KG1 (cell line): ENCODE results near the gene PPARG.
A peak's percentile ranks its signal among the peaks of the same experiment; 100 is the strongest.
"Not testable (repeated sequence)": the region's sequence is repeated elsewhere in the genome, so short reads cannot be mapped to it uniquely, and the experiment has no call there.

Source experiments
- DNase-seq: peaks from one replicate; lab custom pipeline; 2025; lab: John Stamatoyannopoulos, UW

The PPARG gene

DNA sequence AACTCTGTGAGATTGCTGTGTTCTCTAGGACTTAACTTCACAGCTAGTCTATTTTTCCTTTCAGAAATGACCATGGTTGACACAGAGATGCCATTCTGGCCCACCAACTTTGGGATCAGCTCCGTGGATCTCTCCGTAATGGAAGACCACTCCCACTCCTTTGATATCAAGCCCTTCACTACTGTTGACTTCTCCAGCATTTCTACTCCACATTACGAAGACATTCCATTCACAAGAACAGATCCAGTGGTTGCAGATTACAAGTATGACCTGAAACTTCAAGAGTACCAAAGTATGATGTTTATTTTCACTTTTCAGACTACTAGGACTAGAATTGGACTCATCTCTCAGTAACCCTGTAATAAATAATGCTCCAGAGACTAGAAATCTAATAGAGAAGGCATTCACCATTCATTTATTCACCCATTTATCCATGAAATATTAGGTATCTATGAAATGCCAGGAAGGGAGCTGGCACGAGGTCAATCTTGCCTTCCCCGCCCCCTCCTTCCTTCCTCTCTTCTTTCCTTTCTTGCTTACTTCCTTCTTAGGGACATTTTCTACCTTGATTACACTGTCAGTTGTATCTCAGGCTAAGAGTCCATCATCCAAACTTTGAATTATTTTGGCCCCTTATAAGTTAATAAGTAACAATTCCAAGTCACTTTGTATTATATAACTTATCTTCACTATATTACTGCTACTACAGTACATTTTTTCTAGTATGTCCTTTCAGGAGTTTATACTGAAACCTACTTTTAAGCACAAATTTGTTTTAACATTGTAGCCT, 91.0 kb downstream of the PPARG start:
- DNase-seq: no peak

DNA sequence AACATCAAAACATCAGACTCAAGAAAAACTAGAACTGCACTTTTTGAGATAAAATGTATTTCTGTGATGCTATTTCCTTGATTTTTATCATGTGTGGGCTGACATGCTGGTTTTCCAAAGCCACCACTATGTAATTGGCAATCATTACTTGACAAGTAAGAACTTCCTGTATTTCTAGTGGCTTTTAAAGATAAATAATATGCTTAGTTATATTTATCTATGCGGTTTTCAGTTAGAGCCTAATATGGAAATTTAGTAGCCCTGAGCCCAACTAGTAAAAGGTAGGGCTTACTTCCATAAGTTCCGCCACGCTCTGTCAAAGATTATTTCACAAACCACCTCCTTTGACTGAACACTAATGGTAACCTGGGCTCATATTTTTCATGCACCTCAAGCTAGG, 91.6 kb downstream of the PPARG start:
- peak; percentile 11 for DNase-seq

DNA sequence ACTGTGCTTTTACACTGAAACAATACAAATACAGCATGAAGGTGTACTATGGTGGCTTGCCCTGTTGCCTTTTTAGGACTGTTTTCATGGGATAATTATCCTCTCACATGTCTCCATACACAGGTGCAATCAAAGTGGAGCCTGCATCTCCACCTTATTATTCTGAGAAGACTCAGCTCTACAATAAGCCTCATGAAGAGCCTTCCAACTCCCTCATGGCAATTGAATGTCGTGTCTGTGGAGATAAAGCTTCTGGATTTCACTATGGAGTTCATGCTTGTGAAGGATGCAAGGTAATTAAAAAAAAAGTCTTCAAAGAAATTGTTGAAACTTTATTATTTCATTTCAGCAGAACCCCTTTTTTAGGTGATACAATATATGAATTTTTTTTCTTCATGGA, 92.3 kb downstream of the PPARG start:
- no peak for DNase-seq

DNA sequence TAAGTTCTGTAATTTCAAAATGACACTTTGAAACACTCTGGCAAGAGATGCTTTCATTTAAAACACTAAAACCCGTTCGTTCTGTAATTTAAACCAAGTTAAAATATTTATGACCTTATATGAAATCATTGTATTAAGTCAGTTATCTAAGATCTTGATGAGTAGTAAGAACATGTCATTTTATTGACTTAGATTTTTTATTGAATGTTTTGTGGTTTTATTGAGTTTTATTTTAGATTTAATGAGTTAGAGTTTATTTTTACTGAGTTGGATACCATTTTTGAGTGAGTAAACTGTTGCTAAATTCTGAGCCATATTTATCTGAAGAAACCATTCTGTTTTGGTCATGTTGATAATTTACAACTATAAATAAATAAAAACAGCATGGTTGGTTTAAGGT, 94.3 kb downstream of the PPARG start:
- no peak for DNase-seq

DNA sequence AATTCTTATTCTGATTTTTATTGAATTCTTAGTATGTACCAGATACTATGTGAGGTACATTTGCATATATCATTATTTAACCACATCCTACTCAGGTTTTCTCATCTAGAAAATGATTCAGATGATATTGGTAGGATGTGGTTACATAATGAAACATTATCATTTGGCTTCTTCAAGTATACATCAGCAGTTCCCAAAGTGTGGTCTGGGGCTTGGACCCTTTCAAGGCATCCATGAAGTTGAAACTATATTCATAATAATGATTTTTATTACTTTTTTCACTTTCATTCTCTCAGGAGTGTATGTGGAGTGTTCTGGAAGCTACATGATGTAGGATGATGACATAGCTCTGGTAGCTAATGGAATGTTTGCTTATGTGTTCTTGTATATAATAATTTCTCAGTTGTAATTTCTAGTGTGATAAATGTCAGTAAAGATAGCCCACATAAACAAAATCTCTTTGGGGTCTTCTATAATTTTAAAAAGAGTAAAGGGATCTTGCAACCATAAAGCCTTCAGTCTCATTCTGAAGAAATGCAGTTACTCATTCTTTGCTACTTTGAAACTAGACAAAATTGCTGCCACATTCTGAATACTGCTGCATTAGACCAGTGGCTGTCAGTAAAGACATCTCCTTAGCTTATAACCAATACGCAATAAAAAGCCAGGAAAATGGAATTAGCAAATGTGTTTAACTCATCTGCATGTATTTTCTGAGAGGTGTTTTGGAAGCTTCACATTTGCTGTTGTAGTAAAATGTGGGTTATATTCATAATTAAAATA, 95.8 kb downstream of the PPARG start:
- DNase-seq: no peak

DNA sequence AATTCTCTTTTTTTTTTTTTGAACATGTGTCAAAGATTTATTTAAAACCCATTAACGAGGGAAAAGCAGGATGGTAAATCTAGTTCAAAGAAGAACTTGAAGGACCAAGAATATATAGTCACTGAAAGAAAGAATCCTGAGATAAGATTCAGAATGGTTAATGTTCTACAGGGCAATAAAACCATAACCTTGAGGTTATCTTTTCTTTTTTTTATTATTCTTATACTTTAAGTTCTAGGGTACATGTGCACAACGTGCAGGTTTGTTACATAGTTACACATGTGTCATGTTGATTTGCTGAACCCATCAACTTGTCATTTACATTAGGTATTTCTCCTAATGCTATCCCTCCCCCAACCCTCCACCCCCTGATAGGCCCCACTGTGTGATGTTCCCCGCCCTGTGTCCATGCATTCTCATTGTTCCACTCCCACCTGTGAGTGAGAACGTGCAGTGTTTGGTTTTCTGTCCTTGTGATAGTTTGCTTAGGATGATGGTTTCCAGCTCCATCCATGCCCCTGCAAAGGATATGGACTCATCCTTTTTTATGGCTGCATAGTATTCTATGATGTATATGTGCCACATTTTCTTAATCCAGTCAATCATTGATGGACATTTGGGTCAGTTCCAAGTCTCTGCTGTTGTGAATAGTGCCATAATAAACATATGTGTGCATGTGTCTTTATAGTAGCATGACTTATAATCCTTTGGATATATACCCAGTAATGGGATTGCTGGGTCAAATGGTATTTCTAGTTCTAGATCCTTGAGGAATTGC, 97.8 kb downstream of the PPARG start:
- not testable (repeated sequence) for DNase-seq

DNA sequence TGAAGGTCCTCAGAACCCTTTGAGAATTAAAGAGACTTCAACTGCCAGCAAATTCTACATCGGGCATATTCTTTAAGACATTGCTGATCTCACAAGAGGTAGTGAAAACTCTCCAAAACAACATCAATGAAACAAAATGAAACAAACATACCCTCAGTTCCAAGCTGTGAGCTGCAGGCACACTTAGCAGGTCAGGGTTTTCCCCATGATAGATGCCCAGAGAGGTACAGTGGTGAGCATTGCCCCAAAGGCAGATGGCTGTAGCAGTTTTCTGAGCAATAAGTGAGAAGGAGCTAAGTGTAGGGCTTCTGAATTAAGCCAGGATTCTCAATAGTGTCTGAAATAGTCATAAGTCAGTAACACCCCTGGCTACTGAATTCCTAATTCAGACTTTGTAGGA, 99.3 kb downstream of the PPARG start:
- DNase-seq: no peak

DNA sequence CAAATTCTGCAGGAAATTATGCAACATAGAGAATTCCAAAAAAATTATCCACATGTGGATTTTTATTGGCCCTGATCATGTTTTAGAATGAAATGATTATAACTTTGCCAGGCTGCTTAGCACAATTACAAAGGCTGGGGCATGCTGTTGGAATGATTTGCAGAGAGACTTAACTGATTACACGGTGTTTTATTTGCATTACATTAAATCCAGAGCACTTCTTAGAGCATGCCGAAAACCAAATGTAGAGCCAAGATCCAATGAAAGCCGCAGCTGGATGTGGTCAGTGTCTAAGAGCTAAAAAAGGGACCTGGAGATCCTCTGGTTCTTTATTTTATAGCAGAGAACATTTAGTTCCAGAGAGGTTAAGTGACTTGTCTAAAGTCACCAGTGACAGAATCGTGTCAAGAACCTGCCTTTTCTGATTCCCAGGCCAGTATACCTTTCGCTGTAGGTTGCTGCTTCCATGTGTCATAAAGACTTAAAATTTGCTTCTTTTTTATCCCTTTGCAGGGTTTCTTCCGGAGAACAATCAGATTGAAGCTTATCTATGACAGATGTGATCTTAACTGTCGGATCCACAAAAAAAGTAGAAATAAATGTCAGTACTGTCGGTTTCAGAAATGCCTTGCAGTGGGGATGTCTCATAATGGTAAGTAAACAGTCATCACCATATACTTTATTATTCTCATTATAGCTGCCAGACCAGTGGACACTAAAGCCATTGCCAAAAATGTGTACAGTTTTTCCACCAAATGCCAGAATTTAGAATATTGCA, 103.4 kb downstream of the PPARG start:
- no peak for DNase-seq

DNA sequence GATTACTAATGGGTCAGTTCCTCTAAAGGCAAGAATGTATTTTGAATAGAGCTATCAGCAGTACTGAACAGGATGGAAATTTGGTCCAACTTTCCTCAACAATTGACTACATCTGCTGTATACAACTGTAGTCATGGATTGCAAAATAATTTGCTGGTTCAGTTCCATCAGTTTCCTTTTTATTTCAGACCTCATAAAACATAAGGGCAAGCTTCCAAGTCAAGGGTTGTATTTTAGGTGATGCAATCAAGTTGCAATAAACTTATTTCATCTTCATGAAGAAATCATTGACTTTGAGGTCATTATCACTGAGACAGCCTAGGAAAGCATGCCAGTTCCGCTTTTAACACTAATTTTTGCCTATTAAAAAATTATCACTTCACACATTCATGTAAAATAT, 105.0 kb downstream of the PPARG start:
- DNase-seq: no peak

DNA sequence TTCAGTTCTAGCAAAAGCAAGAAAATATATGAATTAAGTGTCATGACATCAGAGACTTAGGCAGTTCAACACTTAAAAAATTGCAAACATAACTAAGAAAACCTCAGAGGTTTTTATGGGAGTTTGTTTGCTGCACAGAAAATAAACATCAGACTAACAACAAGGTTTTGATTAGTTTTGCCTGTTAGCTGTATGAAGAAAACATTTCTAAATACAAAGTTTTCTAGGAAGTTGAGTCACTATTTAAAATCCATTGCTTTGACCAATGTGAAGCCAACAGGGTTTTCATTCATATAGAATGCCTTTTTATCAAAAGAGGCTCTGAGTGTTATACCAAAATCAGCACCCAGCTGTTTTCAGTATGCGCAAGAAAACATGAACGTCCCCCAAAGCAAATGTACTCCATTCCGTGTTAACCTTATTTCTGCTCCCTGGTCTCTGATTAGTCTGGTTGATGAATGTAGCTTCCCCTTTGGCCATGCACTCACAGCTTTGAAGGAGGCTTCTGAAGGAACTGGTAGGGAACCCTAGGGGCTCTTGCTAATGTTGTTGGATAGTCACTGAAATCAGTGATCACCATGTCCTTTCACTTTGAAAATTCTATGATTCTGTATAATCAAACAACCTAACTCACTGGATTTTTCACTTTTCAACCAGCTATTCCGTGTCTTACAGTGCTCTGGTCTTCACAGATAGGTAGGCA, 105.8 kb downstream of the PPARG start:
- no peak for DNase-seq

DNA sequence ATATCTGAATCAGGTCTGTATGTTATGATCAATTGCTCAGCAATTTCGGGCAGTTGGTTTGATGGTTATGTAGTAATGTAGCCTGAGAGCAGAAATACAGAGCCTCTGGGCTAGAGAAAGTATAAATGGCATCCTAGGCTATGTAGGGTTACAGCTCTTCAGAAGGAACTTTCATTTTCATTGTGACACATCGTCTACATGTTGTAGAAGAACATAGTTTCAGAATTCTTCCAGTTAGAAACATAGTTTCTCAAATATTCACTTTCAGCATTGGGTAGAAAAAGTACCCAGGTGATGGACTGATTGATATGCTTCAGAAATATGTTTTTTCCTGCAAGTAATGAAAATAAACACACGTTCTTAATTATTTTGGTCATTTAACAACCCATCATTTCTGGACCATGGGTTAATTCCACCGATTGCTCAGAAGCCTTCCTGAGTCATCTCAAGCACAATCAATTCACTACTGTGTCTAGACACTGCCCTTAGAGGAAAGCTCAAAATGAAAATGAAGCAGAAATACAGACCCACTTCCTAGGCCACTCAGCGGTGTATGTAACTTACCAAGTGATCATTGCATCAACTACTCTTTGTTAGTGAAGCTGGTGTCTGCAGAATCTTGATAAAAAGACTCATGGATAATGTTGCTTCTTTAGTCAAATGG, 106.6 kb downstream of the PPARG start:
- no peak for DNase-seq

DNA sequence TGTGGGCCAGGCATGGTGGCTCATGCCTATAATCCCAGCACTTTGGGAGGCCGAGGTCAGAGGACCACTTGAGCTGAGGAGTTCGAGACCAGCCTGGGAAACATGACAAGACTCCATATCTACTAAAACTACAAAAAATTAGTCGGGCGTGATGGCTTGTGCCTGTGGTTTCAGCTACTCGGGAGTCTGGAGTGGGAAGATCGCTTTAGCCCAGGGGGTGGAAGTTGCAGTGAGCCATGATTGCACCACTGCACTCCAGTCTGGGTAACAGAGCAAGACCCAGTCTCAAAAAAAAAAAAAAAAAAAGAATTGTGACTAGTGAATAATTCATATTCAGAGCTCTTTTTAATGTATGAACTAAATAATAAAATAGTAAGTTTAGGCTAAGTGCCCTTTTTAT, 107.6 kb downstream of the PPARG start:
- DNase-seq: no peak

DNA sequence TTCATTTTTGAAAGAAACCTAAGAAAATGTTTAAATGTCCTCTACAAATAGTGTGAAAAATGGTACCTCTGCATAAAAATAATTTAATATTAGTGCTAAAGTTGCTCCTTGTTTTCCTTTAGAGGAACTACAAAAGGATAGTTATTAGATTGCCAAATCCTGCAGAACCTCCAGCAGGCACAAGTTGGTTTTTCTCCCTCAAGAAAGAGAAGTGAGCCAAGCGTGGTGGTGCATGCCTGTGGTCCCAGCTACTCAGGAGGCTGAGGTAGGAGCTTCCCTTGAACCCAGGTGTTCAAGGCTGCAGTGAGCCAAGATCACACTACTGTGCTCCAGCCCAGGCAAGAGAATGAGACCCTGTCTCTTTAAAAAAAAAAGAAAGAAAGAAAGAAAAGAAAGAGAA, 110.4 kb downstream of the PPARG start:
- no peak for DNase-seq

DNA sequence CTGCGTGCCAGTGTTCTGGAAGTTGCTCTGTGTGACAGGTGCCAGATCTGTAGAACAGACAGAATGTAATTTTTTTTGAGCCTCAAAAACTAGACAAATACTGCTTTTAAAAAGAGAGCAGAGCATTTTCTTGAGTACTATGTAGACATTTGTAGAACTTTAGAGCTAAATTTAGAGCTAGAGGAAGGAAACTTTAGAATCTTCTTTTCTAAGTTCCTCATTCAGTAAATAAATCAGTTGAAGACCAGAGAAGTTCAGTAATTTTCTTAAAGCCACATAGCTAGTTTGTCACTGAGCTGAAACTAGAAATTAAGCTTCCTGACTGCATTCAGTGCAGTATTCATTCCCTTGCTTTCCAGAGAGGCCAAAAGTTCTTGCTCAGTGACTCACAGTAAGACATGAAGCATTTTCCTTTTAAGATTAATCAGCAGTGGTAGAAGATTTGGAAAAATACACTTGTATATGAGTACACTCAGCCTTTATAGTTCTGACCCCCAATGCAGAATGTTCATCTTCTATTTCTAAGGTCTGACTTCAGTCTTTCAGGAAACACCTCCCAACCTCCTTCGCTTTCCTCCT, 111.8 kb downstream of the PPARG start:
- no peak for DNase-seq

DNA sequence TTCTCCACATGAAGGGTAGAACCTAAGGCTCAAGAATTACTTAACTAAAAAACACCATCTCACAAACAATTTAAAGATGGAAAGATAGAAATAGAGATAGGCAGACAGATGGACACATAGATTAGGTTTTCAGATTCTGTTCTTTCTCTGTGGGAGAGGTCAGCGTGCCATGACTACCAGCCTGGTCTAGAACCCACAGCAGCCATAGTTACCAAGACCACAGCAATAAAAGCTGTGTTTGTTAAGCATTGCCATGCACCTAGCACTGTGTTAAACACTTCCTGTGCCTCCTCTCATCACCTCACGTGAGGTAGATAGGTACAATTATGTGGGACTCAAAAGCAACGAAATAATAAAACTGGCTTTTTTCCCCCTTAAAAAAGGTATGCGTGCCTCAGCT, 112.3 kb downstream of the PPARG start:
- no peak for DNase-seq

DNA sequence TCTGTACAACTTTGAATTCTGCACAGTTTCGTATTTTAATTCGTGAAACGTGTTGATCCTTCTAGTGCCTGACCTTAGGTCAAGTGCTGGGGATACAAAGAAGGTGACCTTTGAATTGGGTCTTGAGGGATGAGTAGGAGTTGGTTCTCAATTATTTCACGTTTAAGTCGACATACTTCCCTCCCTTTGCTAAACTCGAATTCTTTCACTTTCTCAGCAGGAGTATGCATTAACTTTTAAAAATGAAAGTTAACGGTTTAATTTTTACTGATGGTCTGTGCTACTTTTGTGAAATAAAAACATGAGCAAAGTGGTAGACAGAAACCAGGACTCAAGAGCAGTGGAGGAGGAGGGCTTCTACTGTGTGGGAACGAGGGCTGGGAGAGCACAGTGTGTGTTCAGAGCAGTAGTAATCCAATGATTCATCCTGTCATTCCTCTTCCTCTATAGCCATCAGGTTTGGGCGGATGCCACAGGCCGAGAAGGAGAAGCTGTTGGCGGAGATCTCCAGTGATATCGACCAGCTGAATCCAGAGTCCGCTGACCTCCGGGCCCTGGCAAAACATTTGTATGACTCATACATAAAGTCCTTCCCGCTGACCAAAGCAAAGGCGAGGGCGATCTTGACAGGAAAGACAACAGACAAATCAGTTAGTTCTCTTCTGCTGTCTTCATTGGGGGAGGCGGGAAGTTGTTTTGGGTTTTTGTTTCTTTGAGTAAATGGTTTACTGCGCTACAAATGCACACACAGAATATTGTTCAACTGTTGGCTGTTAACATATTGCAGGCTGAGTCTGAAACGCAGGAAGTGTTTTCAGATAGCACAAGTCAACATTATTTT, 116.8 kb downstream of the PPARG start:
- DNase-seq: no peak

DNA sequence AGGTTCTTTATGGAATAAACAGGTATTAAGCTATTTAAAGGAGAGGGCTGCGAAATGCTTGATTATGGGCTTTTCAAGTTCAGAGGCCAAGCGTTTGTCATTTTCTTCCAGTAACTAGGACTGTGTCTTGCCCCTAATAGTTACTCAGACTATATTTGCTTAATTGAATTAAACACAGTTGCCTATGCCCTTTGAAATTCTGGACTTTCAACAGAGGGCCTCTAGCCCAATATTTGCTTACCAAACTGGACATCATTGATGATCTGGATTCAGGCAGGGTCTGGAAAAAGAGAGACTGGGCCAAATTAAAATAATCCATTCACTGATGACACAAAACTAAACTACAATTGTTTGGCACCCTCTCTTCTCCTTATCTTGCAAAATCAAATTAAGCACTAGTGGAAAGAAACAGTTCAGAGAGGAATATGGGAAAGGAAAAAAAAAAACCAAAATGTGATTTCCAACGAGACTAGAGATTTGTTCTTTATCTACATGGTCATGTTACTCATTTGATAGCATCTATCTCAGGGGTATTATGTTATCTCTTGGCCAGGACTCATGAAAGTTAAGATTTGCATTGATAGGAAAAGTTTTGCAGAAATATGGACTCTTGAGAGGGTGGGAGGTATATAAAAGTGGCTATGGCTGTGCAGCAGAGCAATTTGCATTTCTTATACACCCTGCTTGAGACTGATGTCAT, 120.3 kb downstream of the PPARG start:
- no peak for DNase-seq

DNA sequence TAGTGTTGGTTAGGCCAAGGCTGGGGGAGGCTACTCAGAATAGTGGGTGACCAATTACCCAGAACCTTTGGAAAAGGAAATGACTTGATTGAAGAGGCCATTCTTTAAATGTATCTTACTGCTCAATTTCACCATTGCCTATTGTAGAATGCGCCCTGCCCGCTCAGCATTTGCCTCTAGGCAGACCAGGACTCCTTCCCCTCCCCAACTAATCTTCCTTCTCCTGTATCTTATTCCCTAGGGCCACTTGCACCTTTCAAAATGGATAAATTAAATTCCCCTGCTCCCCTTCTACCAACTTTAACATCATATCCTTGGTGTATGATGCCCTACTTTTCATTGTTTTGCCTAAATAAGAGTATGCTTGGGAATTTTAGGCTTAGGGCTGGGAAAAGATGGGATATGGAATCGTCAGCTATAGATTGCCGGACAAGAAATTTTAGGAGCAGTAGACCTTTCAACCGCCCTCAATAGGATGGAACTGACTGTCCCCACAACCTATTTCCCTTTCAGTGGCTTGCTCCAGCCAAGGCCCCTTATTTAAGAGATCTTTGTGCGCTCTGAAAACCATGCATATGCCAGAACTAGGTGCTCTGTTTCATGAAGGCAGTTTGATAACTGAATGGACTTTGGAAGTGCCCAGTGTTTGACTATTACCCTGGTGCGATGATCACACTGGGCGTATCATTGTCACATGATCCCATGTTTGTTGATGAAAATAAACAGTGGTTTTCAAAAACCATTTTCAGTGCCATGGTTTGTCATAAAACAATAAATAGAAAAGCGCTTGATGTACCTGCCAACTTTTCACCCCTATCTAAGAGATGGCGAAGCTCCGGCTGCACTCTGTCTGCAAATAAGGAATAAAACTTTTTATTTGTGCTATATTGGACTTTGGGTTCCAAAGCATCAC, 121.1 kb downstream of the PPARG start:
- no peak for DNase-seq
